HEK293 (cell line): Measurements from ENCODE around the gene POLR2L.

Experiments used
- CTCF ChIA-PET: fragments of 350-600 bp; formaldehyde crosslinking; extraction: SDS; loops from one replicate; lab custom pipeline; 2021; ENCODE audit warnings: antibody characterized with exemption; lab: Yijun Ruan, JAX
- POLR2A ChIA-PET: fragments of 300-600 bp; formaldehyde crosslinking; extraction: SDS; loops from one replicate; lab custom pipeline; 2020; ENCODE audit warnings: antibody characterized with exemption, inconsistent platforms; lab: Yijun Ruan, JAX
- H3K27ac ChIP-seq: fragments of 200-500 bp; sonication (Bioruptor generic); 2 replicates; pipeline ENCODE4 v1.5.1; 2014; ENCODE audit warnings: low read depth, low read length, control low read depth, inconsistent platforms; ENCODE audit errors: extremely low read depth
- H3K36me3 ChIP-seq, 2 experiments: fragments of 200-500 bp in 1 of 2; sonication (Bioruptor generic) in 1 of 2; 1 replicate in 1 of 2; 2 replicates in 1 of 2; pipeline ENCODE4 v1.5.1; 2014 to 2017; ENCODE audit warnings: inconsistent platforms in 2 of 2, low read length in 2 of 2; ENCODE audit not compliant: control insufficient read depth in 2 of 2, insufficient read depth in 1 of 2
- H3K4me1 ChIP-seq: fragments of 200-500 bp; sonication (Bioruptor generic); 2 replicates; pipeline ENCODE4 v1.5.1; 2014; ENCODE audit warnings: mild to moderate bottlenecking, low read length, inconsistent platforms; ENCODE audit not compliant: control insufficient read depth, insufficient read depth
- H3K4me3 ChIP-seq: 2 replicates; pipeline ENCODE4 v1.5.1; 2011; ENCODE audit warnings: low read depth, mild to moderate bottlenecking, control low read depth, low read length, moderate library complexity
- H3K9me3 ChIP-seq: fragments of 200-500 bp; sonication (Bioruptor generic); 2 replicates; pipeline ENCODE4 v1.5.1; 2014; ENCODE audit warnings: low read depth, low read length, inconsistent platforms; ENCODE audit not compliant: control insufficient read depth, insufficient read depth
- AEBP2 ChIP-seq: fragments of 450-650 bp; formaldehyde crosslinking; IDR thresholded peaks from 2 replicates; pipeline ENCODE4 v1.5.1; 2016; ENCODE audit warnings: missing biosample characterization, missing genetic modification characterization, borderline replicate concordance
- ATF2 ChIP-seq: fragments of 450-650 bp; formaldehyde crosslinking; IDR thresholded peaks from 2 replicates; pipeline ENCODE4 v1.5.1; 2016; ENCODE audit warnings: missing biosample characterization, missing genetic modification characterization, low read depth
- ELK4 ChIP-seq: IDR thresholded peaks from 2 replicates; pipeline ENCODE4 v1.6.1; 2011; ENCODE audit warnings: mild to moderate bottlenecking, low read depth, low read length, borderline replicate concordance
- FEZF1 ChIP-seq: fragments of 450-650 bp; formaldehyde crosslinking; IDR thresholded peaks from 2 replicates; pipeline ENCODE4 v1.5.1; 2016; ENCODE audit warnings: missing biosample characterization, missing genetic modification characterization
- GLI2 ChIP-seq: fragments of 450-650 bp; formaldehyde crosslinking; IDR thresholded peaks from 2 replicates; pipeline ENCODE4; 2017; ENCODE audit warnings: missing biosample characterization, missing genetic modification characterization, low read depth, borderline replicate concordance
- HOXD13 ChIP-seq: sonication (generic); formaldehyde crosslinking; IDR thresholded peaks from 2 replicates; pipeline ENCODE4 v1.8.0; 2022; ENCODE audit warnings: missing genetic modification reagents, borderline replicate concordance
- KLF1 ChIP-seq: fragments of 450-650 bp; formaldehyde crosslinking; IDR thresholded peaks from 2 replicates; pipeline ENCODE4 v1.5.1; 2016; ENCODE audit warnings: missing biosample characterization, missing genetic modification characterization
- KLF8 ChIP-seq: fragments of 450-650 bp; formaldehyde crosslinking; IDR thresholded peaks from 2 replicates; pipeline ENCODE4 v1.5.1; 2016; ENCODE audit warnings: missing biosample characterization, missing genetic modification characterization
- MYNN ChIP-seq: fragments of 450-650 bp; formaldehyde crosslinking; IDR thresholded peaks from 2 replicates; pipeline ENCODE4 v1.5.1; 2016; ENCODE audit warnings: missing biosample characterization, missing genetic modification characterization, borderline replicate concordance
- PATZ1 ChIP-seq: fragments of 450-650 bp; formaldehyde crosslinking; IDR thresholded peaks from 2 replicates; pipeline ENCODE4 v1.5.1; 2016; ENCODE audit warnings: missing biosample characterization, missing genetic modification characterization
- REPIN1 ChIP-seq: fragments of 450-650 bp; formaldehyde crosslinking; IDR thresholded peaks from 2 replicates; pipeline ENCODE4 v1.5.1; 2017; ENCODE audit warnings: missing biosample characterization, missing genetic modification characterization, low read depth
- SALL2 ChIP-seq: fragments of 450-650 bp; formaldehyde crosslinking; IDR thresholded peaks from 2 replicates; pipeline ENCODE4 v1.5.0; 2017; ENCODE audit warnings: missing biosample characterization, mild to moderate bottlenecking, missing genetic modification characterization, borderline replicate concordance
- ZBTB6 ChIP-seq: fragments of 450-650 bp; formaldehyde crosslinking; IDR thresholded peaks from 2 replicates; pipeline ENCODE4 v1.5.1; 2017; ENCODE audit warnings: missing biosample characterization, missing genetic modification characterization
- ZBTB8A ChIP-seq: fragments of 450-650 bp; formaldehyde crosslinking; IDR thresholded peaks from 2 replicates; pipeline ENCODE4 v1.5.1; 2016; ENCODE audit warnings: missing biosample characterization, missing genetic modification characterization
- ZFP41 ChIP-seq: fragments of 450-650 bp; formaldehyde crosslinking; IDR thresholded peaks from 2 replicates; pipeline ENCODE4 v1.5.1; 2016; ENCODE audit warnings: missing biosample characterization, missing genetic modification characterization, borderline replicate concordance
- ZNF10 ChIP-seq: fragments of 450-650 bp; formaldehyde crosslinking; IDR thresholded peaks from 2 replicates; pipeline ENCODE4 v1.5.1; 2017; ENCODE audit warnings: missing biosample characterization, missing genetic modification characterization
- ZNF26 ChIP-seq: fragments of 450-650 bp; formaldehyde crosslinking; IDR thresholded peaks from 2 replicates; pipeline ENCODE4 v1.5.1; 2016; ENCODE audit warnings: missing biosample characterization, missing genetic modification characterization
- ZNF311 ChIP-seq: fragments of 450-650 bp; formaldehyde crosslinking; IDR thresholded peaks from 2 replicates; pipeline ENCODE4 v1.5.1; 2017; ENCODE audit warnings: missing biosample characterization, missing genetic modification characterization, borderline replicate concordance
- ZNF324 ChIP-seq: fragments of 450-650 bp; formaldehyde crosslinking; IDR thresholded peaks from 2 replicates; pipeline ENCODE4 v1.5.1; 2016; ENCODE audit warnings: missing biosample characterization, missing genetic modification characterization
- ZNF37A ChIP-seq: fragments of 450-650 bp; IDR thresholded peaks from 2 replicates; pipeline ENCODE4 v1.5.1; 2018; ENCODE audit warnings: missing biosample characterization, missing genetic modification characterization
- ZNF513 ChIP-seq: fragments of 450-650 bp; IDR thresholded peaks from 2 replicates; pipeline ENCODE4 v1.5.1; 2018; ENCODE audit warnings: missing biosample characterization, missing genetic modification characterization
- ZNF549 ChIP-seq: fragments of 450-650 bp; IDR thresholded peaks from 2 replicates; pipeline ENCODE4 v1.5.1; 2018; ENCODE audit warnings: missing biosample characterization, missing genetic modification characterization, mild to moderate bottlenecking, inconsistent platforms, moderate library complexity
- ZNF621 ChIP-seq: fragments of 450-650 bp; formaldehyde crosslinking; IDR thresholded peaks from 2 replicates; pipeline ENCODE4 v1.5.1; 2017; ENCODE audit warnings: missing biosample characterization, missing genetic modification characterization
- ZNF624 ChIP-seq: fragments of 450-650 bp; formaldehyde crosslinking; IDR thresholded peaks from 2 replicates; pipeline ENCODE4 v1.5.1; 2017; ENCODE audit warnings: missing biosample characterization, missing genetic modification characterization
- ZNF660 ChIP-seq: fragments of 450-650 bp; IDR thresholded peaks from 2 replicates; pipeline ENCODE4 v1.5.1; 2018; ENCODE audit warnings: missing biosample characterization, mild to moderate bottlenecking, missing genetic modification characterization
- ZNF670 ChIP-seq: fragments of 450-650 bp; formaldehyde crosslinking; IDR thresholded peaks from 2 replicates; pipeline ENCODE4 v1.5.1; 2016; ENCODE audit warnings: missing biosample characterization, missing genetic modification characterization, low read depth
- ZNF785 ChIP-seq: fragments of 450-650 bp; formaldehyde crosslinking; IDR thresholded peaks from 2 replicates; pipeline ENCODE4 v1.5.1; 2016; ENCODE audit warnings: missing biosample characterization, missing genetic modification characterization

Gene POLR2L

GRCh38 chr11:819129-819931, 23.0 kb downstream of the POLR2L start:
- Histone ChIP-seq H3K4me3 (peak overlapping the region; percentile 94), H3K27ac (peak overlapping the region; percentile 81), H3K4me1 (0 out of 2 replicates have a peak, but pooled peaks cover 3% of the 10 kb centered on the region), H3K36me3 (peaks cover 4 to 37% of the 10 kb centered on the region in 2 experiments; a peak in 2 of 3 replicates), H3K9me3 (no peaks in the 10 kb centered on the region)
- POLR2A ChIA-PET, result interaction anchor here (0.7 to 11.4 kb wide), 18 partner anchors 9 to 612 kb away, joined by 3 to 202 read pairs (median 6); partner anchors contain the start of genes BET1L, CD151, CEND1 and CRACR2B
- CTCF ChIA-PET, result interaction anchor here (0.9 to 2.1 kb wide), 2 partner anchors 15 to 21 kb away, joined by 3 to 5 read pairs; partner anchors contain the start of gene PIDD1
- TF ChIP-seq ZBTB6 (tag by site-specific recombination) (no peak), MYNN (no peak), KLF8 (tag by site-specific recombination) (peak; percentile 55; the same call in 1 of the 2 replicates), ZNF670 (no peak), KLF1 (tag by site-specific recombination) (peak; percentile 78), ZNF660 (tag by site-specific recombination) (peak; percentile 30; the same call in 1 of the 2 replicates), ZNF785 (tag by site-specific recombination) (no peak), ZNF26 (tag by site-specific recombination) (no peak), ZBTB8A (tag by site-specific recombination) (peak; percentile 90), FEZF1 (tag by site-specific recombination) (no peak), HOXD13 (CRISPR knock-in tag) (no peak), ZNF37A (tag by site-specific recombination) (no peak), SALL2 (tag by site-specific recombination) (no peak), AEBP2 (tag by site-specific recombination) (no peak), ZNF311 (no peak), ZNF324 (tag by site-specific recombination) (no peak), ZNF621 (tag by site-specific recombination) (no peak), ZFP41 (no peak), GLI2 (no peak), ZNF513 (tag by site-specific recombination) (no peak), ZNF10 (tag by site-specific recombination) (no peak), REPIN1 (tag by site-specific recombination) (no peak), ATF2 (tag by site-specific recombination) (no peak), ZNF549 (tag by site-specific recombination) (no peak), ELK4 (no peak), ZNF624 (no peak), PATZ1 (tag by site-specific recombination) (peak; percentile 69)
